ENCODE data around the gene FNIP2.

- TF ChIP-seq, protein P1, sequence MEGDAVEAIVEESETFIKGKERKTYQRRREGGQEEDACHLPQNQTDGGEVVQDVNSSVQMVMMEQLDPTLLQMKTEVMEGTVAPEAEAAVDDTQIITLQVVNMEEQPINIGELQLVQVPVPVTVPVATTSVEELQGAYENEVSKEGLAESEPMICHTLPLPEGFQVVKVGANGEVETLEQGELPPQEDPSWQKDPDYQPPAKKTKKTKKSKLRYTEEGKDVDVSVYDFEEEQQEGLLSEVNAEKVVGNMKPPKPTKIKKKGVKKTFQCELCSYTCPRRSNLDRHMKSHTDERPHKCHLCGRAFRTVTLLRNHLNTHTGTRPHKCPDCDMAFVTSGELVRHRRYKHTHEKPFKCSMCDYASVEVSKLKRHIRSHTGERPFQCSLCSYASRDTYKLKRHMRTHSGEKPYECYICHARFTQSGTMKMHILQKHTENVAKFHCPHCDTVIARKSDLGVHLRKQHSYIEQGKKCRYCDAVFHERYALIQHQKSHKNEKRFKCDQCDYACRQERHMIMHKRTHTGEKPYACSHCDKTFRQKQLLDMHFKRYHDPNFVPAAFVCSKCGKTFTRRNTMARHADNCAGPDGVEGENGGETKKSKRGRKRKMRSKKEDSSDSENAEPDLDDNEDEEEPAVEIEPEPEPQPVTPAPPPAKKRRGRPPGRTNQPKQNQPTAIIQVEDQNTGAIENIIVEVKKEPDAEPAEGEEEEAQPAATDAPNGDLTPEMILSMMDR (IDR thresholded peaks at IDR 0.05): no peak
- TF ChIP-seq POLR2A (IDR thresholded peaks at IDR 0.05): no peak
These were observed 126.0 kb downstream of the FNIP2 start for GRCh38 chr4:158894826-158895225.

Measured in testis (tissue), 2 donors.